HEK293 (cell line): ENCODE data around the gene GATAD2A.

Source experiments
- CTCF ChIP-seq: fragments of 450-650 bp; formaldehyde crosslinking; IDR thresholded peaks from 2 replicates; pipeline ENCODE4 v1.5.1; 2016; ENCODE audit warnings: missing biosample characterization, missing genetic modification characterization
- EGR2 ChIP-seq: fragments of 450-650 bp; formaldehyde crosslinking; IDR thresholded peaks from 2 replicates; pipeline ENCODE4 v1.5.1; 2016; ENCODE audit warnings: low read depth, missing biosample characterization, missing genetic modification characterization
- PRDM2 ChIP-seq: fragments of 450-650 bp; formaldehyde crosslinking; IDR thresholded peaks from 2 replicates; pipeline ENCODE4 v1.5.1; 2016; ENCODE audit warnings: missing biosample characterization, missing genetic modification characterization, borderline replicate concordance
- REST ChIP-seq: fragments of 450-650 bp; formaldehyde crosslinking; IDR thresholded peaks from 2 replicates; pipeline ENCODE4 v1.5.1; 2016; ENCODE audit warnings: missing biosample characterization, missing genetic modification characterization
- ZIC2 ChIP-seq: fragments of 450-650 bp; formaldehyde crosslinking; IDR thresholded peaks from 2 replicates; pipeline ENCODE4 v1.5.1; 2016; ENCODE audit warnings: missing biosample characterization, missing genetic modification characterization
- ZNF121 ChIP-seq: fragments of 450-650 bp; formaldehyde crosslinking; IDR thresholded peaks from 2 replicates; pipeline ENCODE4 v1.5.1; 2016; ENCODE audit warnings: missing biosample characterization, missing genetic modification characterization
- ZNF155 ChIP-seq: fragments of 450-650 bp; formaldehyde crosslinking; IDR thresholded peaks from 2 replicates; pipeline ENCODE4 v1.5.1; 2016; ENCODE audit warnings: missing biosample characterization, missing genetic modification characterization
- ZNF488 ChIP-seq: fragments of 450-650 bp; formaldehyde crosslinking; IDR thresholded peaks from 2 replicates; pipeline ENCODE4 v1.5.1; 2016; ENCODE audit warnings: missing biosample characterization, missing genetic modification characterization
- ZNF580 ChIP-seq: fragments of 450-650 bp; formaldehyde crosslinking; IDR thresholded peaks from 2 replicates; pipeline ENCODE4 v1.5.1; 2016; ENCODE audit warnings: missing biosample characterization, missing genetic modification characterization

DNA sequence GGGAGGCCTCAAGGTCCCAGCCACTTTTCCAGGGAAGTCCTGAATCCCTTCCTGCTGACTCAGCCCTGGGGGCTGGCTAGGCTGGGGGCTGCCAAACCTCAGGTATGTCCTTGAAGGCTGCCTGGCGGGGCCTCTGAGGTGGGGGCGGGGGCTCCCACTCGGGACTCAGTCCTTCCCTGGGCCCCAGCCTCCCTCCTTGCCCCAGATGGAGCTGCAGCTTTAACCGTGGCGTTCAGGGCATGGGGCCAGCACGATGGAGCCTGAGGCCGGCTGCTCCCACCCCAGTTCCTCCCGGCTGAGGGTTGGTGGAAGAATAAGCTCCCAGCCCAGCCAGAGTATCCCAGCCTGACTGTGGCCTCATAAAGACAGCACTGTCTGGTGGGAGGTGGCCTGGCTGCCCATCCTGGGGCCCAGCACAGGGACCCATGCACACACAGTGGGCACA, 145.0 kb downstream of the GATAD2A start:
- TF ChIP-seq EGR2 (tag by site-specific recombination) (peak; percentile 51), ZNF488 (no peak), PRDM2 (tag by site-specific recombination) (no peak), REST (no peak), ZIC2 (no peak), ZNF155 (tag by site-specific recombination) (no peak), ZNF121 (tag by site-specific recombination) (no peak), ZNF580 (tag by site-specific recombination) (no peak), CTCF (tag by site-specific recombination) (no peak)
